Muscle layer of colon (tissue), 2 donors: Measurements from ENCODE around the gene RALB.
"Not testable (repeated sequence)": the region's sequence is repeated elsewhere in the genome, so short reads cannot be mapped to it uniquely, and the experiment has no call there.

ENCODE experiments used
- H3K27ac ChIP-seq: one replicate; pipeline ENCODE4 v1.7.0; 2013; ENCODE audit warnings: low read depth, mild to moderate bottlenecking, low read length, moderate library complexity
- H3K27me3 ChIP-seq, 2 donors: one replicate each; pipeline ENCODE4 v1.7.0; 2013; ENCODE audit warnings: low read length in 2 of 2, mild to moderate bottlenecking in 2 of 2; ENCODE audit not compliant: insufficient read depth in 2 of 2, control insufficient read depth in 1 of 2
- H3K36me3 ChIP-seq: one replicate; pipeline ENCODE4 v1.7.0; 2013; ENCODE audit warnings: mild to moderate bottlenecking, low read length; ENCODE audit not compliant: insufficient read depth
- H3K4me1 ChIP-seq: one replicate; pipeline ENCODE4 v1.7.0; 2013; ENCODE audit warnings: mild to moderate bottlenecking, low read length; ENCODE audit not compliant: insufficient read depth
- H3K4me3 ChIP-seq, 2 donors: one replicate each; pipeline ENCODE4 v1.7.0; 2013; ENCODE audit warnings: low read length in 2 of 2, low read depth in 1 of 2, mild to moderate bottlenecking in 1 of 2, moderate library complexity in 1 of 2
- H3K9ac ChIP-seq: one replicate; pipeline ENCODE4 v1.7.0; 2013; ENCODE audit warnings: low read length
- H3K9me3 ChIP-seq: one replicate; pipeline ENCODE4 v1.7.0; 2013; ENCODE audit warnings: mild to moderate bottlenecking, low read length
- donor health status: abdominal sarcoma.
- donor health status: Adenocarcinoma of cecum.

The RALB gene

GRCh38 chr2:120316071-120316470, 63.4 kb downstream of the RALB start:
- H3K4me1 ChIP-seq, result peaks cover 5% of the 10 kb centered on the region
- no peaks in the 10 kb centered on the region for H3K36me3 ChIP-seq
- H3K27me3 ChIP-seq, result no peaks in the 10 kb centered on the region
- no peak overlapping the region for H3K9ac ChIP-seq
- H3K4me3 ChIP-seq, result no peak overlapping the region
- H3K9me3 ChIP-seq, result no peaks in the 10 kb centered on the region
- no peak overlapping the region for H3K27ac ChIP-seq

GRCh38 chr2:120316528-120317179, 64.0 kb downstream of the RALB start:
- Histone ChIP-seq H3K4me3 (no peak overlapping the region), H3K4me1 (peaks cover 5% of the 10 kb centered on the region), H3K9me3 (no peaks in the 10 kb centered on the region), H3K27me3 (no peaks in the 10 kb centered on the region), H3K27ac (no peak overlapping the region), H3K9ac (no peak overlapping the region), H3K36me3 (no peaks in the 10 kb centered on the region)

- Histone ChIP-seq H3K4me1 (peaks cover 5% of the 10 kb centered on the region), H3K27me3 (no peaks in the 10 kb centered on the region), H3K9me3 (no peaks in the 10 kb centered on the region), H3K9ac (no peak overlapping the region), H3K27ac (no peak overlapping the region), H3K36me3 (no peaks in the 10 kb centered on the region), H3K4me3 (no peak overlapping the region)
These were observed 64.5 kb downstream of the RALB start for GRCh38 chr2:120317180-120317533.

- no peaks in the 10 kb centered on the region for H3K9me3 ChIP-seq
- H3K27me3 ChIP-seq, result no peaks in the 10 kb centered on the region
- no peaks in the 10 kb centered on the region for H3K36me3 ChIP-seq
- H3K27ac ChIP-seq, result no peak overlapping the region
- no peak overlapping the region for H3K4me3 ChIP-seq
- no peak overlapping the region for H3K9ac ChIP-seq
- peaks cover 1% of the 10 kb centered on the region for H3K4me1 ChIP-seq
These were observed 65.3 kb downstream of the RALB start for GRCh38 chr2:120317916-120318315.

GRCh38 chr2:120318626-120319025, 66.0 kb downstream of the RALB start:
- H3K27me3 ChIP-seq, result no peaks in the 10 kb centered on the region
- no peak overlapping the region for H3K9ac ChIP-seq

GRCh38 chr2:120319123-120319522, 66.5 kb downstream of the RALB start:
- no peaks in the 10 kb centered on the region for H3K36me3 ChIP-seq
- H3K9ac ChIP-seq, result no peak overlapping the region
- no peak overlapping the region for H3K4me3 ChIP-seq
- H3K27ac ChIP-seq, result no peak overlapping the region
- no peaks in the 10 kb centered on the region for H3K9me3 ChIP-seq
- H3K27me3 ChIP-seq, result no peaks in the 10 kb centered on the region
- H3K4me1 ChIP-seq, result no peaks in the 10 kb centered on the region

More at GRCh38 chr2:120318626-120319025, 66.0 kb downstream of the RALB start:
- Histone ChIP-seq H3K4me1 (no peaks in the 10 kb centered on the region), H3K27ac (no peak overlapping the region), H3K9me3 (no peaks in the 10 kb centered on the region), H3K36me3 (no peaks in the 10 kb centered on the region), H3K4me3 (no peak overlapping the region)

- Histone ChIP-seq H3K9me3 (no peaks in the 10 kb centered on the region), H3K9ac (no peak overlapping the region), H3K4me3 (no peak overlapping the region), H3K36me3 (no peaks in the 10 kb centered on the region), H3K27me3 (no peaks in the 10 kb centered on the region), H3K4me1 (no peaks in the 10 kb centered on the region), H3K27ac (no peak overlapping the region)
These were observed 67.2 kb downstream of the RALB start for GRCh38 chr2:120319686-120320317.

GRCh38 chr2:120320318-120320851, 67.7 kb downstream of the RALB start:
- Histone ChIP-seq H3K36me3 (no peaks in the 10 kb centered on the region), H3K9ac (no peak overlapping the region), H3K9me3 (no peaks in the 10 kb centered on the region), H3K27ac (no peak overlapping the region), H3K4me3 (no peak overlapping the region), H3K27me3 (no peaks in the 10 kb centered on the region), H3K4me1 (no peaks in the 10 kb centered on the region)

GRCh38 chr2:120320887-120321556, 68.4 kb downstream of the RALB start:
- not testable (repeated sequence) for H3K27ac ChIP-seq, H3K4me3 ChIP-seq, H3K27me3 ChIP-seq, H3K9ac ChIP-seq, H3K4me1 ChIP-seq, H3K36me3 ChIP-seq, H3K9me3 ChIP-seq

- Histone ChIP-seq H3K27ac (no peak overlapping the region), H3K9me3 (no peaks in the 10 kb centered on the region), H3K4me1 (no peaks in the 10 kb centered on the region), H3K4me3 (no peak overlapping the region), H3K9ac (no peak overlapping the region), H3K36me3 (no peaks in the 10 kb centered on the region), H3K27me3 (no peaks in the 10 kb centered on the region)
These were observed 69.2 kb downstream of the RALB start for GRCh38 chr2:120321721-120322284.

GRCh38 chr2:120322329-120322728, 69.7 kb downstream of the RALB start:
- H3K4me1 ChIP-seq, result no peaks in the 10 kb centered on the region
- H3K27ac ChIP-seq, result no peak overlapping the region
- no peak overlapping the region for H3K4me3 ChIP-seq
- H3K9me3 ChIP-seq, result no peaks in the 10 kb centered on the region
- H3K36me3 ChIP-seq, result no peaks in the 10 kb centered on the region
- H3K27me3 ChIP-seq, result no peaks in the 10 kb centered on the region
- H3K9ac ChIP-seq, result no peak overlapping the region
